Chondrocyte (in vitro differentiated cells): ENCODE data around the gene GLT1D1. TPM values are rescaled to one million over a fixed set of nuclear protein-coding genes. Genes with fewer than 3 reads are reported as not detected.
"Not testable (repeated sequence)": the region's sequence is repeated elsewhere in the genome, so short reads cannot be mapped to it uniquely, and the experiment has no call there.

Source experiments
- DNase-seq: peaks from one replicate; pipeline ENCODE4 v3.0.0; 2021; ENCODE audit warnings: mixed read lengths, low spot score
- H3K27ac Mint-ChIP-seq: one replicate; pipeline ENCODE4 v1.8.0; 2021; ENCODE audit warnings: mild to moderate bottlenecking, moderate library complexity, mixed read lengths; ENCODE audit not compliant: unreplicated experiment
- H3K27me3 Mint-ChIP-seq: 2 replicates; pipeline ENCODE4 v1.8.0; 2021; ENCODE audit warnings: low read depth, mixed read lengths
- H3K36me3 Mint-ChIP-seq: 2 replicates; pipeline ENCODE4 v1.8.0; 2021; ENCODE audit warnings: low read depth, mixed read lengths
- H3K4me1 Mint-ChIP-seq: 2 replicates; pipeline ENCODE4 v1.8.0; 2021; ENCODE audit warnings: low read depth, mild to moderate bottlenecking, mixed read lengths
- H3K4me3 Mint-ChIP-seq: one replicate; pipeline ENCODE4 v1.8.0; 2021; ENCODE audit warnings: mild to moderate bottlenecking, moderate library complexity, mixed read lengths; ENCODE audit not compliant: unreplicated experiment
- H3K9me3 Mint-ChIP-seq: 2 replicates; pipeline ENCODE4 v1.8.0; 2021; ENCODE audit warnings: low read depth, mixed read lengths
- long read RNA-seq: library from polyadenylated mRNA; stranded (forward); transcript quantifications from one replicate; pipeline ENCODE4 v2.0.0, GENCODE V29; 2021
- total RNA-seq: library from RNA; stranded (reverse); gene quantifications from 3 replicates; pipeline ENCODE4 v1.2.1, GENCODE V29; 2021
- TF ChIP-seq, protein P1 (sequence below): fragments of 200-600 bp; sonication (generic); IDR thresholded peaks from 2 replicates; pipeline ENCODE4 v1.5.0; 2021; ENCODE audit warnings: antibody characterized with exemption, mild to moderate bottlenecking, moderate library complexity

Gene GLT1D1
- 0.22 to 0.44 TPM (median 0.27 TPM) in 3 replicates for total RNA-seq
- long read RNA-seq, result 0 reads

DNA sequence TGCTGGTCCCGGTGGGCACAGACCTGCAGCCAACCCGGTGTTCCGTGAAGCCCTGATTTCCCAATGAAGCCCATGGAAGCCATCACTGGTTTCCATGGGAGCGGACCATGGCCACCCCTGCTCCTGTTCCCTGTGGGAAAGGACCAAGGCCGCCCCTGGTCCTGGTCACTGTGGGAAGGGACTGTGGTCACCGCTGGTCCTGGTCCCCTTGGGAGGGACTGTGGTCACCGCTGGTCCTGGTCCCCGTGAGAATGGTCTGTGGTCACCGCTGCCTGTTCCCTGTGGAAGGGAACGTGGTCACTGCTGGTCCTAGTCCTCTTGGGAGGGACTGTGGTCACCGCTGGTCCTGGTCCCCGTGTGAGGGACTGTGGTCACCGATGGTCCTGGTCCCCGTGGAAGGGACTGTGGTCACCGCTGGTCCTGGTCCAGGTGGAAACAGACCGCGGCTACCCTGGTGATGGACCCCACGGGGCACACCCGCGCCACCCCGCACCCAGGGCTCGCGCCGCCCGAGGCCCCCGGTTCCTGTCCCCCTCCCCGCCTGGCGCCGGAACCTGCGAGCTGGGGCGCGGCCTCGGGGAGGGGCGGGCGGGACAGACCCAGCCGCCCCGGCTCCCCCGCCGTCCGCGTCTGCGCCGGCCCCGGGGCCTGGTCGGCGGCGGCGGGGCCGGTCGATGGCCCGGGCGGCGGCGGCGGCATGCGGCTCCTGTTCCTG is at the start of gene GLT1D1:
GLT1D1 (plus strand) TSS at position 594 of the 715 bp plus-strand sequence; CDS start at position 698, 104 bp downstream.
- TF ChIP-seq, protein P1, sequence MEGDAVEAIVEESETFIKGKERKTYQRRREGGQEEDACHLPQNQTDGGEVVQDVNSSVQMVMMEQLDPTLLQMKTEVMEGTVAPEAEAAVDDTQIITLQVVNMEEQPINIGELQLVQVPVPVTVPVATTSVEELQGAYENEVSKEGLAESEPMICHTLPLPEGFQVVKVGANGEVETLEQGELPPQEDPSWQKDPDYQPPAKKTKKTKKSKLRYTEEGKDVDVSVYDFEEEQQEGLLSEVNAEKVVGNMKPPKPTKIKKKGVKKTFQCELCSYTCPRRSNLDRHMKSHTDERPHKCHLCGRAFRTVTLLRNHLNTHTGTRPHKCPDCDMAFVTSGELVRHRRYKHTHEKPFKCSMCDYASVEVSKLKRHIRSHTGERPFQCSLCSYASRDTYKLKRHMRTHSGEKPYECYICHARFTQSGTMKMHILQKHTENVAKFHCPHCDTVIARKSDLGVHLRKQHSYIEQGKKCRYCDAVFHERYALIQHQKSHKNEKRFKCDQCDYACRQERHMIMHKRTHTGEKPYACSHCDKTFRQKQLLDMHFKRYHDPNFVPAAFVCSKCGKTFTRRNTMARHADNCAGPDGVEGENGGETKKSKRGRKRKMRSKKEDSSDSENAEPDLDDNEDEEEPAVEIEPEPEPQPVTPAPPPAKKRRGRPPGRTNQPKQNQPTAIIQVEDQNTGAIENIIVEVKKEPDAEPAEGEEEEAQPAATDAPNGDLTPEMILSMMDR, result no peak
- Mint-ChIP-seq H3K4me3 (peak within 1 kb of the TSS; percentile 60), H3K36me3 (no peaks in the 10 kb centered on the region), H3K4me1 (peaks cover 3% of the 10 kb centered on the region), H3K27me3 (peaks cover 46% of the 10 kb centered on the region), H3K9me3 (no peaks in the 10 kb centered on the region), H3K27ac (no peak within 1 kb of the TSS)
- peak; percentile 83 for DNase-seq

DNA sequence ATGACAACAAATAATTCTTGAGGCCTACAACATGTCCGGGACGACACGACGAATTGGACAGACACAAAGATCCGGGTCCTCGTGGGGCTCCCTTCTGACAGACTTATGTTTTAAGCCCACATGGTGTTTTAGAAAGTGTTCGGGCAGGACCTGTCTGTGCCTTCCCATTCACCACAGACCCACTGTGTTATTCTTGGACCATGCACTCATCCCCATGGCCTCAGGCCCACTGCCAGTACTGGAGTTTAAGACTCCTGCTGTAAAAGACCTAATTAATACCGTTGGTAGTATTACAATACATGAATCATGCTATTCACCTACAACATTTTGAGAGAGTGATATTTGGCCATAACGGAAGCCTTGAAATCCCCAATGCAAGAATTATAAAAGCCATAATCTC is 49.5 kb upstream of the GLT1D1 start:
- no peak for DNase-seq
- Mint-ChIP-seq H3K4me3 (no peak overlapping the region), H3K9me3 (peaks cover 6% of the 10 kb centered on the region), H3K27me3 (no peaks in the 10 kb centered on the region), H3K36me3 (peaks cover 32% of the 10 kb centered on the region), H3K27ac (no peak overlapping the region), H3K4me1 (peaks cover 42% of the 10 kb centered on the region)
- TF ChIP-seq, protein P1, result no peak

DNA sequence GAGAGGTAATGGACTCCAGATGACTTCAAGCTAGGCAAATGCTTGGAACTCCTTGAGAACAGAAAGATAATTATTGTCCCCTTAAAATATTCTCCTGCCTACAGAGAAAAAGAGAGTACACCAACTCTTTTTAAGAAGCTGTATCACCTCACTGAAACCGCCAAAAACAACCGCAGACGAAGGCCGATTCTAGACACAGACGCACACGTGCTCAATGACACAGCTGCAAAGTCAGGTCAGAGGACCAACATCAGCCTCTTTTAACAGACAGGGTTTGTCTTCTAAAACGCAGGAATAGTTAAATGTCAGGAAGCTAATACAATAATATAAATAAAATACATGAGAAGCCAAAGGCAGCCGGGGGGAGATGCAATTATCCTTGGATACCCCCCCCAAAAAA is 48.5 kb upstream of the GLT1D1 start:
- H3K27me3 Mint-ChIP-seq, result no peaks in the 10 kb centered on the region

DNA sequence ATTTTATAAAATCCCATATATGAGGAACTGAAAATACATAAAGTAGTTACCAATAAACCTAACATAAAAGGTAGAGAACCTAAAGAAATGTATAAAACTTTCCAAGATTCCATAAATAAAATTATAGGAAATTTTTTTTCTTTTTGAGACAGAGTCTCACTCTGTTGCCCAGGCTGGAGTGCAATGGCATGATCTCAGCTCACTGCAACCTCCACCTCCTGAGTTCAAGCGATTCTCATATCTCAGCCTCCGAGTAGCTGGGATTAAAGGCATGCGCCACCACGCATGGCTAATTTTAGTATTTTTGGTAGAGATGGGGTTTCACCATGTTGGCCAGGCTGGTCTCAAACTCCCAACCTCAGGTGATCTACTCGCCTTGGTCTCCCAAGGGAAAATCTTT is 47.9 kb upstream of the GLT1D1 start:
- peaks cover 28% of the 10 kb centered on the region for H3K36me3 Mint-ChIP-seq
- not testable (repeated sequence) for H3K9me3 Mint-ChIP-seq, H3K4me3 Mint-ChIP-seq

More for the DNA sequence above, 48.5 kb upstream of the GLT1D1 start:
- DNase-seq, result no peak
- TF ChIP-seq, protein P1, result no peak
- H3K9me3 Mint-ChIP-seq, result peaks cover 6% of the 10 kb centered on the region
- H3K4me3 Mint-ChIP-seq, result no peak overlapping the region
- peaks cover 31% of the 10 kb centered on the region for H3K36me3 Mint-ChIP-seq
- H3K27ac Mint-ChIP-seq, result no peak overlapping the region
- peaks cover 45% of the 10 kb centered on the region for H3K4me1 Mint-ChIP-seq

DNA sequence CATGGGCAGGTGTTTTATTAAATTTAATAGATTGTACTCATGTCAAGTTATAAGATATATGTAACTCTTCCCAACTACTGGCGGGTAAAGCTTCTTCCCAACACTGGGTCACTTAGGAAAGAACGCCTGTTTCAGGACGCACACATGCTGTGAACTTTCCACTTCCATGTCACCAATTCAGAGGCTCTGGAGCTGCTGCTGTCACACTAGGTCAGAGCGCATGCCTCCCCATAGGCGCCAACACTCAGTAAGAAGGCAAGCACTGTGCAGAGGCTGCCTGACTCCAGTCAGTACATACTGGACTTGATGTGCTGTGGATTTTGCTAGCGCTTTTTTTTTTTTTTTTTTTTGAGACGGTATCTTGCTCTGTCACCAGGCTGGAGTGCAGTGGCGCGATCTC is 46.7 kb upstream of the GLT1D1 start:
- Mint-ChIP-seq H3K27me3 (no peaks in the 10 kb centered on the region), H3K4me1 (peaks cover 46% of the 10 kb centered on the region), H3K9me3 (peaks cover 6% of the 10 kb centered on the region), H3K27ac (no peak overlapping the region), H3K4me3 (no peak overlapping the region), H3K36me3 (peaks cover 24% of the 10 kb centered on the region)
- TF ChIP-seq, protein P1, result no peak
- no peak for DNase-seq

More for the DNA sequence above, 47.9 kb upstream of the GLT1D1 start:
- not testable (repeated sequence) for H3K27ac Mint-ChIP-seq, H3K27me3 Mint-ChIP-seq, DNase-seq
- H3K4me1 Mint-ChIP-seq, result peaks cover 46% of the 10 kb centered on the region
